Keratinocyte (primary cell): Measurements from ENCODE around the gene CHST8. TPM values are rescaled to one million over a fixed set of nuclear protein-coding genes. Genes with fewer than 3 reads are reported as not detected.
A peak's percentile ranks its signal among the peaks of the same experiment; 100 is the strongest.

Experiments
- DNase-seq: peaks from one replicate; pipeline ENCODE4 v3.0.0-alpha.2; 2011; ENCODE audit warnings: low read depth, missing footprints, low spot score
- FAIRE-seq: peaks from 2 replicates; lab custom pipeline; 2011; peaks lifted over from hg19 to GRCh38; lab: Jason Lieb, UNC
- H2AFZ ChIP-seq: 2 replicates; pipeline ENCODE4 v1.6.0; 2012; ENCODE audit warnings: low read length, control low read depth, inconsistent platforms; ENCODE audit not compliant: control insufficient read depth
- H3K27ac ChIP-seq: 2 replicates; pipeline ENCODE4 v1.5.1; 2011; ENCODE audit warnings: low read length; ENCODE audit not compliant: control insufficient read depth, insufficient read depth
- H3K27me3 ChIP-seq: 3 replicates; pipeline ENCODE4 v1.6.0; 2011; ENCODE audit warnings: low read length; ENCODE audit not compliant: control insufficient read depth, insufficient read depth; ENCODE audit errors: extremely low read depth
- H3K36me3 ChIP-seq, 2 experiments: 2 replicates in 1 of 2; 3 replicates in 1 of 2; pipeline ENCODE4 v1.5.1; 2011; ENCODE audit warnings: low read length in 2 of 2, mild to moderate bottlenecking in 1 of 2; ENCODE audit not compliant: control insufficient read depth in 2 of 2, insufficient read depth in 2 of 2; ENCODE audit errors: extremely low read depth in 1 of 2
- H3K4me1 ChIP-seq: 3 replicates; pipeline ENCODE4 v1.5.1; 2011; ENCODE audit warnings: low read length; ENCODE audit not compliant: control insufficient read depth, insufficient read depth; ENCODE audit errors: extremely low read depth
- H3K4me2 ChIP-seq: 3 replicates; pipeline ENCODE4 v1.6.0; 2011; ENCODE audit warnings: low read depth, low read length; ENCODE audit not compliant: control insufficient read depth, insufficient read depth; ENCODE audit errors: extremely low read depth
- H3K4me3 ChIP-seq, 3 experiments: fragments of 200-600 bp in 1 of 3; sonication (generic) in 1 of 3; 2 replicates in 2 of 3; 3 replicates in 1 of 3; pipeline ENCODE4 v1.5.1; 2011 to 2016; ENCODE audit warnings: low read length in 3 of 3, mild to moderate bottlenecking in 3 of 3, control low read depth in 2 of 3, inconsistent platforms in 1 of 3, low read depth in 1 of 3, mixed read lengths in 1 of 3, mixed run types in 1 of 3, moderate library complexity in 1 of 3; ENCODE audit not compliant: control insufficient read depth in 2 of 3, insufficient read depth in 2 of 3; ENCODE audit errors: extremely low read depth in 1 of 3
- H3K79me2 ChIP-seq: 2 replicates; pipeline ENCODE4 v1.6.0; 2012; ENCODE audit warnings: low read length; ENCODE audit not compliant: control insufficient read depth, insufficient read depth
- H3K9ac ChIP-seq: 3 replicates; pipeline ENCODE4 v1.6.0; 2011; ENCODE audit warnings: low read length; ENCODE audit not compliant: control insufficient read depth, insufficient read depth; ENCODE audit errors: extremely low read depth
- H3K9me1 ChIP-seq: 3 replicates; pipeline ENCODE4 v1.6.0; 2011; ENCODE audit warnings: low read length; ENCODE audit not compliant: control insufficient read depth, insufficient read depth; ENCODE audit errors: extremely low read depth
- H3K9me3 ChIP-seq: 2 replicates; pipeline ENCODE4 v1.5.1; 2012; ENCODE audit warnings: low read depth, low read length; ENCODE audit not compliant: control insufficient read depth
- H4K20me1 ChIP-seq: 3 replicates; pipeline ENCODE4 v1.6.0; 2011; ENCODE audit warnings: low read length; ENCODE audit not compliant: control insufficient read depth, insufficient read depth; ENCODE audit errors: extremely low read depth
- CTCF ChIP-seq, 3 experiments: IDR thresholded peaks in 1 of 3; conservative IDR thresholded peaks in 1 of 3; optimal IDR thresholded peaks in 1 of 3; 2 replicates in 2 of 3; 3 replicates in 1 of 3; pipeline versions ENCODE3 to v1.5.1; 2011; ENCODE audit warnings: low read length in 3 of 3, mild to moderate bottlenecking in 3 of 3, moderate library complexity in 2 of 3, control low read depth in 1 of 3, inconsistent platforms in 1 of 3; ENCODE audit not compliant: insufficient read depth in 2 of 3; ENCODE audit errors: extremely low read depth in 1 of 3
- EZH2 ChIP-seq: IDR thresholded peaks from one replicate; pipeline ENCODE4 v1.6.1; 2012; ENCODE audit warnings: inconsistent platforms, mild to moderate bottlenecking, low read length, moderate library complexity
- dilution Hi-C: fragments of 300-500 bp; cut with MboI; formaldehyde crosslinking; loops from one replicate; pipeline ENCODE4 v1.7.0; 2020; ENCODE audit warnings: low sequenced_read_pairs; ENCODE audit not compliant: extremely low pct_ligation_motif_present
- polyA plus RNA-seq, 5 experiments: library from polyadenylated mRNA; depleted of rRNA in 3 of 5; stranded (reverse) in 3 of 5; stranded (forward) in 1 of 5; unstranded in 1 of 5; fragments of >200 nt; gene quantifications; 1 replicate in 1 of 5; 2 replicates in 3 of 5; 3 replicates in 1 of 5; pipeline versions ENCODE4 v1.2.1 to v1.2.3, GENCODE V29; 2011 to 2012; ENCODE audit warnings: missing spikeins in 2 of 5, low read depth in 1 of 5, low replicate concordance in 1 of 5

Gene CHST8
- polyA plus RNA-seq, 1 donor (not counting 4 experiments of a cell fraction or from before 2014, with no cell fraction given): not detected

DNA sequence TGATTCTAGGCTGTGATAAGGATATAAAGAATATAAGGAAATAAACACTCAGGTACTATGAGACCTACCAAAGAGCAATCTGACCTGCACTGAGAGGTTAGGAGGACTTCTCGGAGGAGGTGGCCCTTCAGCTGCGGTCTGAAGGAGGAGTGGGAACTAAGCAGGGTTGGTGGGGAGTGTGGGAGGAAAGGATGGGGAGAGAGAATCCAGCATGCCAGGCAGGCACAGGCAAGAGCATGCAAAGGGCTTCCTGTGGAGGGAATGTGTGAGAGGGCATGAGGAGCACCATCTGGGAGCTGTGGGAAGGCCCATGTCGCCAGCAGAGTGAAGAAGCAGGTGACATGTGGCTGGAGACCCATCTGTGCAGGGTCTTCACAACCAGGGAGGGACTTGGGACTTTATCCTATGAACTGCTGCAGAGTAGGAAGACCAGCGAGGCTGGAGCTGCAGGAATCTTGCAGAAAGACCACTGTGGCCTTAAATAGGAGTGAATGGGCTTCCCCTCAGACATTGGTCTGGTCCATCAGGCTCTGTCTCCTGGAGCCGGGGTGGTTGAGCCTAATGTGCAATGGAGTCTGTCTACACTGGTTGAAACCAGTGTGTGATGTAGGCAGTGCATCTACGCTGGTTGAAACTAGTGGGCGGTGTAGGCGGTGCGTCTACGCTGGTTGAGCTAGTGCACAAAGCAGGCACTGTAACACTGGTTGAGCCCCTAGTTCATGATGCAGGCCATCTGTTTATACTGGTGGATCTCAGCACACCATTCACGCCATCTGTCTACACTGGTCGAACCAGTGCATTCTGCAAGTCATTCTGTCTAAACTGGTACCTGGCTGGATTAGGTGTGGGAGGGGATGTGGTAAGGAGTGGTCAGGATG lies 6.4 kb downstream of the CHST8 start:
- Histone ChIP-seq H3K4me1 (no peaks in the 10 kb centered on the region), H2AFZ (no peak overlapping the region), H3K79me2 (no peaks in the 10 kb centered on the region), H3K4me3 (no peak overlapping the region), H3K27me3 (peaks cover 17% of the 10 kb centered on the region), H3K9me1 (no peaks in the 10 kb centered on the region), H3K9me3 (no peaks in the 10 kb centered on the region), H4K20me1 (no peaks in the 10 kb centered on the region), H3K4me2 (no peak overlapping the region), H3K9ac (no peak overlapping the region), H3K27ac (no peak overlapping the region), H3K36me3 (no peaks in the 10 kb centered on the region)
- TF ChIP-seq EZH2: no peak
- no peak for TF ChIP-seq CTCF (optimal IDR thresholded peaks at IDR 0.05 in 1 of 3, IDR thresholded peaks at IDR 0.05 in 1 of 3, conservative IDR thresholded peaks at IDR 0.05 in 1 of 3; ENCODE audit: extremely low read depth in 1 of 3, insufficient read depth in 2 of 3, low read length in 3 of 3)
- FAIRE-seq: no peak
- DNase-seq: no peak
- dilution Hi-C loops: no loop called here

GRCh38 chr19:33628921-33629825 lies 7.4 kb downstream of the CHST8 start:
- TF ChIP-seq EZH2 (no peak), CTCF (optimal IDR thresholded peaks at IDR 0.05 in 1 of 3, IDR thresholded peaks at IDR 0.05 in 1 of 3, conservative IDR thresholded peaks at IDR 0.05 in 1 of 3; ENCODE audit: extremely low read depth in 1 of 3, insufficient read depth in 2 of 3, low read length in 3 of 3) (peak in 1 of 3 experiments; percentile 4)
- dilution Hi-C loops: no loop called here

More at GRCh38 chr19:33628921-33629825, 7.4 kb downstream of the CHST8 start:
- Histone ChIP-seq H2AFZ (no peak overlapping the region), H3K9me1 (no peaks in the 10 kb centered on the region), H3K4me1 (no peaks in the 10 kb centered on the region), H3K27ac (no peak overlapping the region), H3K9me3 (no peaks in the 10 kb centered on the region), H3K4me2 (no peak overlapping the region), H3K4me3 (no peak overlapping the region), H3K27me3 (peaks cover 7% of the 10 kb centered on the region), H3K36me3 (no peaks in the 10 kb centered on the region), H3K79me2 (no peaks in the 10 kb centered on the region), H3K9ac (no peak overlapping the region), H4K20me1 (no peaks in the 10 kb centered on the region)
- DNase-seq (no peak), FAIRE-seq (no peak)
